ENCODE data around the gene ESF1.

Gene ESF1

GRCh38 chr20:13783528-13783927 lies 1.2 kb downstream of the ESF1 start:
- Histone ChIP-seq H3K4me3 (ENCODE audit: insufficient read depth in 1 of 2, low read depth in 1 of 2, low read length in 2 of 2) (peak overlapping the region in 1 of 2 experiments; percentile 94), H3K79me1 (replicated peaks; ENCODE audit: low read length, poor library complexity, severe bottlenecking) (peaks cover 20% of the 10 kb centered on the region), H4K91ac (ENCODE audit: low read length) (no peak overlapping the region), H3K27ac (ENCODE audit: low read length, poor library complexity, severe bottlenecking) (no peak overlapping the region), H2BK15ac (ENCODE audit: low read depth, poor library complexity, severe bottlenecking) (no peak overlapping the region), H3K36me3 (ENCODE audit: control insufficient read depth in 1 of 2, insufficient read depth in 2 of 2, low read depth in 1 of 2, low read length in 2 of 2) (peaks cover 6 to 48% of the 10 kb centered on the region in 2 experiments), H2AFZ (ENCODE audit: low read depth, low read length) (no peak overlapping the region), H3K23ac (ENCODE audit: low read length in 2 of 2) (no peak overlapping the region), H3K14ac (ENCODE audit: low read length in 2 of 2) (no peak overlapping the region), H3K4ac (ENCODE audit: low read depth in 1 of 2, low read length in 2 of 2) (no peak overlapping the region), H4K8ac (ENCODE audit: low read length) (no peak overlapping the region), H2BK120ac (ENCODE audit: low read depth, low read length) (no peak overlapping the region), H2AK5ac (ENCODE audit: low read length, severe bottlenecking) (no peak overlapping the region), H3K4me2 (ENCODE audit: low read length, poor library complexity, severe bottlenecking) (peak overlapping the region; percentile 45), H3K9ac (ENCODE audit: low read length) (peak overlapping the region; percentile 97), H3K27me3 (ENCODE audit: control insufficient read depth in 1 of 2, insufficient read depth in 1 of 2, low read length in 2 of 2) (no peaks in the 10 kb centered on the region), H3K4me1 (ENCODE audit: control insufficient read depth, insufficient read depth, low read depth, low read length) (peaks cover 4% of the 10 kb centered on the region), H2BK5ac (ENCODE audit: low read depth, low read length, poor library complexity, severe bottlenecking) (no peak overlapping the region), H2BK12ac (ENCODE audit: low read length in 2 of 2) (no peak overlapping the region), H3K9me3 (ENCODE audit: control insufficient read depth, low read length) (no peaks in the 10 kb centered on the region), H3K18ac (ENCODE audit: low read depth in 1 of 2, low read length in 2 of 2) (no peak overlapping the region)
- WGBS: 91% methylated on average over 13 of the region's 13 CpGs
- no peak for DNase-seq

GRCh38 chr20:13778827-13779226 lies 5.9 kb downstream of the ESF1 start:
- no peak overlapping the region for H3K9ac ChIP-seq (ENCODE audit: low read length)
- 100% methylated on average over 1 of the region's 3 CpGs for WGBS
- H3K4me2 ChIP-seq (ENCODE audit: low read length, poor library complexity, severe bottlenecking): no peak overlapping the region
- no peak overlapping the region for H4K91ac ChIP-seq (ENCODE audit: low read length)
- no peak overlapping the region for H3K4ac ChIP-seq (ENCODE audit: low read depth in 1 of 2, low read length in 2 of 2)
- no peak overlapping the region for H2AK5ac ChIP-seq (ENCODE audit: low read length, severe bottlenecking)
- peaks cover 6 to 75% of the 10 kb centered on the region in 2 experiments for H3K36me3 ChIP-seq (ENCODE audit: control insufficient read depth in 1 of 2, insufficient read depth in 2 of 2, low read depth in 1 of 2, low read length in 2 of 2)
- H3K4me1 ChIP-seq (ENCODE audit: control insufficient read depth, insufficient read depth, low read depth, low read length): peaks cover 4% of the 10 kb centered on the region
- H2AFZ ChIP-seq (ENCODE audit: low read depth, low read length): no peak overlapping the region
- no peak overlapping the region for H2BK5ac ChIP-seq (ENCODE audit: low read depth, low read length, poor library complexity, severe bottlenecking)
- H4K8ac ChIP-seq (ENCODE audit: low read length): no peak overlapping the region
- H3K4me3 ChIP-seq (ENCODE audit: insufficient read depth in 1 of 2, low read depth in 1 of 2, low read length in 2 of 2): no peak overlapping the region
- H3K18ac ChIP-seq (ENCODE audit: low read depth in 1 of 2, low read length in 2 of 2): no peak overlapping the region
- no peak overlapping the region for H2BK120ac ChIP-seq (ENCODE audit: low read depth, low read length)
- no peak overlapping the region for H3K14ac ChIP-seq (ENCODE audit: low read length in 2 of 2)
- H2BK12ac ChIP-seq (ENCODE audit: low read length in 2 of 2): no peak overlapping the region
- peaks cover 20% of the 10 kb centered on the region for H3K79me1 ChIP-seq (replicated peaks; ENCODE audit: low read length, poor library complexity, severe bottlenecking)
- H3K9me3 ChIP-seq (ENCODE audit: control insufficient read depth, low read length): no peaks in the 10 kb centered on the region
- no peak overlapping the region for H2BK15ac ChIP-seq (ENCODE audit: low read depth, poor library complexity, severe bottlenecking)
- no peaks in the 10 kb centered on the region for H3K27me3 ChIP-seq (ENCODE audit: control insufficient read depth in 1 of 2, insufficient read depth in 1 of 2, low read length in 2 of 2)
- no peak for DNase-seq
- H3K23ac ChIP-seq (ENCODE audit: low read length in 2 of 2): no peak overlapping the region
- H3K27ac ChIP-seq (ENCODE audit: low read length, poor library complexity, severe bottlenecking): no peak overlapping the region

DNA sequence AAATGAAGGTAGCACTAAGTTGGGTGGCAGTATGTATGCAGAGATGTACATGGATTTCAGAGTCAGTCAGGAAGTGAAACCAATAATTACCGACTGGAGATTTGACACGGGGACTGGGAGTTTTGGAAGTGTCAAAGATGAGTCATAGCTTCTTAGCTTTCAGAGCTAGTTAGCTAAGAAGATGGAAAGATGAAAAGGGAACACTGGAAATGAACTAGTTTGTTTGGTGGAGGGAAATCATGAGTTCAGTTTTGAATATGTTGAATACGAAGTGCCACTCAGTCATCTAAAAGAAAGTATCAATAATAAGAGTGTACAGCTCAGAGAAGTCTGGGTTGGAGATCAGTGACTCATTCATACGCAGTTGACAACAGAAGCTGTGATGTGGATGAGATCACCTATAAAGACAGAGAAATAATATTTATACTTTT lies 7.5 kb downstream of the ESF1 start:
- H3K23ac ChIP-seq (ENCODE audit: low read length in 2 of 2): no peak overlapping the region
- H3K14ac ChIP-seq (ENCODE audit: low read length in 2 of 2): no peak overlapping the region
- no peak overlapping the region for H2AK5ac ChIP-seq (ENCODE audit: low read length, severe bottlenecking)
- peaks cover 14% of the 10 kb centered on the region for H3K79me1 ChIP-seq (replicated peaks; ENCODE audit: low read length, poor library complexity, severe bottlenecking)
- no peak overlapping the region for H3K18ac ChIP-seq (ENCODE audit: low read depth in 1 of 2, low read length in 2 of 2)
- H3K4ac ChIP-seq (ENCODE audit: low read depth in 1 of 2, low read length in 2 of 2): no peak overlapping the region
- H2BK12ac ChIP-seq (ENCODE audit: low read length in 2 of 2): no peak overlapping the region
- peaks cover 6 to 77% of the 10 kb centered on the region in 2 experiments for H3K36me3 ChIP-seq (ENCODE audit: control insufficient read depth in 1 of 2, insufficient read depth in 2 of 2, low read depth in 1 of 2, low read length in 2 of 2)
- H4K91ac ChIP-seq (ENCODE audit: low read length): no peak overlapping the region
- no peaks in the 10 kb centered on the region for H3K4me1 ChIP-seq (ENCODE audit: control insufficient read depth, insufficient read depth, low read depth, low read length)
- peak; percentile 54 for DNase-seq
- H3K9me3 ChIP-seq (ENCODE audit: control insufficient read depth, low read length): no peaks in the 10 kb centered on the region
- no peaks in the 10 kb centered on the region for H3K27me3 ChIP-seq (ENCODE audit: control insufficient read depth in 1 of 2, insufficient read depth in 1 of 2, low read length in 2 of 2)
- no peak overlapping the region for H3K27ac ChIP-seq (ENCODE audit: low read length, poor library complexity, severe bottlenecking)
- H3K4me3 ChIP-seq (ENCODE audit: insufficient read depth in 1 of 2, low read depth in 1 of 2, low read length in 2 of 2): no peak overlapping the region
- no peak overlapping the region for H2BK120ac ChIP-seq (ENCODE audit: low read depth, low read length)
- no peak overlapping the region for H2AFZ ChIP-seq (ENCODE audit: low read depth, low read length)
- no peak overlapping the region for H3K4me2 ChIP-seq (ENCODE audit: low read length, poor library complexity, severe bottlenecking)
- 53% methylated on average over 2 of the region's 4 CpGs for WGBS
- H2BK15ac ChIP-seq (ENCODE audit: low read depth, poor library complexity, severe bottlenecking): no peak overlapping the region
- H2BK5ac ChIP-seq (ENCODE audit: low read depth, low read length, poor library complexity, severe bottlenecking): no peak overlapping the region
- peak overlapping the region; percentile 40 for H3K9ac ChIP-seq (ENCODE audit: low read length)
- H4K8ac ChIP-seq (ENCODE audit: low read length): no peak overlapping the region

- 94% methylated on average over 4 of the region's 4 CpGs for WGBS
- no peak for DNase-seq
These were observed 8.9 kb downstream of the ESF1 start for GRCh38 chr20:13775867-13776266.

More at GRCh38 chr20:13775867-13776266, 8.9 kb downstream of the ESF1 start:
- Histone ChIP-seq H3K14ac (ENCODE audit: low read length in 2 of 2) (no peak overlapping the region), H3K27ac (ENCODE audit: low read length, poor library complexity, severe bottlenecking) (no peak overlapping the region), H2AFZ (ENCODE audit: low read depth, low read length) (no peak overlapping the region), H3K23ac (ENCODE audit: low read length in 2 of 2) (no peak overlapping the region), H4K8ac (ENCODE audit: low read length) (no peak overlapping the region), H2BK120ac (ENCODE audit: low read depth, low read length) (no peak overlapping the region), H2BK15ac (ENCODE audit: low read depth, poor library complexity, severe bottlenecking) (no peak overlapping the region), H3K4me1 (ENCODE audit: control insufficient read depth, insufficient read depth, low read depth, low read length) (no peaks in the 10 kb centered on the region), H4K91ac (ENCODE audit: low read length) (no peak overlapping the region), H3K79me1 (replicated peaks; ENCODE audit: low read length, poor library complexity, severe bottlenecking) (peaks cover 10% of the 10 kb centered on the region), H3K18ac (ENCODE audit: low read depth in 1 of 2, low read length in 2 of 2) (no peak overlapping the region), H3K9me3 (ENCODE audit: control insufficient read depth, low read length) (no peaks in the 10 kb centered on the region), H3K4me3 (ENCODE audit: insufficient read depth in 1 of 2, low read depth in 1 of 2, low read length in 2 of 2) (no peak overlapping the region), H3K4ac (ENCODE audit: low read depth in 1 of 2, low read length in 2 of 2) (no peak overlapping the region), H3K27me3 (ENCODE audit: control insufficient read depth in 1 of 2, insufficient read depth in 1 of 2, low read length in 2 of 2) (no peaks in the 10 kb centered on the region), H3K9ac (ENCODE audit: low read length) (no peak overlapping the region), H2BK5ac (ENCODE audit: low read depth, low read length, poor library complexity, severe bottlenecking) (no peak overlapping the region), H3K4me2 (ENCODE audit: low read length, poor library complexity, severe bottlenecking) (no peak overlapping the region), H3K36me3 (ENCODE audit: control insufficient read depth in 1 of 2, insufficient read depth in 2 of 2, low read depth in 1 of 2, low read length in 2 of 2) (peaks cover 0 to 74% of the 10 kb centered on the region in 2 experiments), H2BK12ac (ENCODE audit: low read length in 2 of 2) (no peak overlapping the region), H2AK5ac (ENCODE audit: low read length, severe bottlenecking) (no peak overlapping the region)

Measured in mesenchymal stem cell (in vitro differentiated cells and primary cell).